H1 (cell line): ENCODE results near the gene SOSTDC1. TPM values are rescaled to one million over a fixed set of nuclear protein-coding genes. Genes with fewer than 3 reads are reported as not detected.

ENCODE experiments used
- BCL11A ChIP-seq, 2 experiments: IDR thresholded peaks; one replicate each; pipeline ENCODE4 v1.6.1; 2011; ENCODE audit warnings: low read depth in 2 of 2, low read length in 2 of 2, mild to moderate bottlenecking in 2 of 2
- CBX8 ChIP-seq: fragments of 300-800, 300-1000 bp; sonication (generic); IDR thresholded peaks from 2 replicates; pipeline ENCODE4 v1.7.1; 2016; ENCODE audit warnings: low read depth, low read length, borderline replicate concordance
- GABPA ChIP-seq: IDR thresholded peaks from 2 replicates; pipeline ENCODE4 v1.6.1; 2011; ENCODE audit warnings: mild to moderate bottlenecking, low read length, moderate library complexity, borderline replicate concordance; ENCODE audit not compliant: insufficient read depth
- ZNF274 ChIP-seq: IDR thresholded peaks from 2 replicates; pipeline ENCODE4 v1.7.0; 2012; ENCODE audit warnings: low read length, borderline replicate concordance; ENCODE audit errors: extremely low read depth
- polyA plus RNA-seq, 7 experiments: library from polyadenylated mRNA; depleted of rRNA in 3 of 7; stranded (reverse) in 5 of 7; unstranded in 2 of 7; fragments of >200 nt in 5 of 7; fragments of 200-250 nt in 2 of 7; gene quantifications; 1 replicate in 5 of 7; 2 replicates in 1 of 7; 4 replicates in 1 of 7; pipeline versions ENCODE4 v1.2.1 to v1.2.3, GENCODE V29; 2011 to 2013; ENCODE audit warnings: missing spikeins in 2 of 7, mixed read lengths in 2 of 7
- total RNA-seq: library from RNA; stranded (reverse); fragmentation: NEBNext Ultra II Directional; extraction: Animal tissue kit (Norgen Biotek cat#: 25700); gene quantifications from 2 replicates; pipeline ENCODE4 v1.2.1, GENCODE V29; 2021

The SOSTDC1 gene
- total and polyA plus RNA-seq, 2 of the 8 experiments (the other 6 are each of a cell fraction or from before 2014, with no cell fraction given), result 0.35 to 0.79 TPM

GRCh38 chr7:16514729-16515128 is 49.2 kb upstream of the SOSTDC1 start (continued):
- TF ChIP-seq GABPA, result no peak
- TF ChIP-seq ZNF274, result no peak
- no peak for TF ChIP-seq CBX8
- TF ChIP-seq BCL11A (IDR thresholded peaks at IDR 0.05; ENCODE audit: low read depth in 2 of 2, low read length in 2 of 2), result no peak
